GM18867 (cell line): ENCODE measurements around the gene AGXT.

Experiments used
- ATAC-seq: cut with Tn5 transposase; IDR thresholded peaks from one replicate; pipeline ENCODE4 v1.9.1; 2021; ENCODE audit warnings: mild to moderate bottlenecking, moderate library complexity; ENCODE audit not compliant: unreplicated experiment

Gene AGXT

DNA sequence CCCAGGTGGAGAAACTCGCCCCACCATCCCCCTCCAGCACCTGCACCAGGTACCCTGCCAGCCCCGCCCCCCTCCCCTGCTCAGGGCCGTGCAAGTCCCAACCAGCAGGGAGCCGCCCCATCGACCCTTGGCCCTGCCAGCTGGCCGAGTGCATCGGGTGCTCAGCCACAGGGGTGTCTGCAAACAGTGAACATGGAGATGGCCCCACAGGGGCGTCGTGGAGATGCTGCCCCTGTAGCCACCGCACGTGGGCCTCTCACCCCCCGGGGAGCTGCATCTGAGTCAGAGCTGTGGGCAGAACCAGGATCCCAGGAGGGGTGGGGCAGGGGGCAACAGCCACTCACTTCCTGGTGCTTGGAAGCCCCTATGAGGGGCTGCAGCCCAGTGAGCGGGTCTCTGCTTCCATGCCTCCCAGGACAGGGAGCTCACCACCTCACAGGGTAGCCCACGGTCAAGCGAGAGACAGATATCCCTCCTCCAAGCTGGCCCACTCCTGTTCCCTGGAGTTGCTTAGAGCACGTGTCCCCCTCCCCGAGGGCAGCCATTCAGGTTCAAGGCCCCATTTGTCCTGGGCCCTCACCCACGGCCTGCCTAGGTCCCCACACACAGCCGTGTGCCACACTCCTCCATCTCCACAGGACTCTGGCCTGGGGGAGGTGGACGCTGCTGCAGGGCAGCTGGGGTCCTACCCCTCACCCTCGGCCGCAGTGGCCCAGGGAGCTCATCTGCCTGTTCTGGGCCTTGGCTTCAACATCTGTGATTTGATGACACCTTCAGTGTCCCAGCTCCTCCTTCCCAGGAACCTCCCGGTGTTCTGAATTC is 28.5 kb downstream of the AGXT start:
- ATAC-seq = no peak

DNA sequence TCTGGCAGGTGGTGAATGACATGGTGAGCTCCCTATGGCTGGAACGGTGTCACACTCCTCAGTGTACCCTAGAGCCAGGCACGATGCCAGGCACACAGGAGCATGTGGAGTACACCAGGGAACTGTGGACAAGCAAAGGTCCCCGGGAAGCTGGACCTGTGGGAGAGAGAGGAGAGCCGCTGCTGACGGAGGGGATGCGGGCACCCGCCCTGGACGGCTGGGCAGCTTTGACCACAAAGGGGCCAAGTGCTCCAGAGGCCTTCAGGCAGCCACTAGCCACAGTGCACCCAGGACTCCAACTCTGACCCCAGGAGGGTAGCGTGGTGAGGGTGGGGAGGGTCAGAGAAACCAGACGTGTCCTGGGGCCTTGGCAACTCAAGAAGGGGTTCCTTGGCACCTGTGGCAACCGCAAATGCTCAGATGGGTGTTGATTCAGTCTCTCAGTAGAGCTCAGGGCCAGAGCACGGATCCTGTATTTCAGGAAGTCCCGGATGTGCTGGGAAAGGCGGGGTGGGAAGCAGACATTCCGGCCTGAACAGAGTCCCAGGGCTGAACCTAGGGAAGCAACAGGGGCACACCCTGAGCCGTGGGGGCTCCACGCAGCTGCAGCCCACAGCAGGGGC is 29.6 kb downstream of the AGXT start:
- ATAC-seq = no peak

DNA sequence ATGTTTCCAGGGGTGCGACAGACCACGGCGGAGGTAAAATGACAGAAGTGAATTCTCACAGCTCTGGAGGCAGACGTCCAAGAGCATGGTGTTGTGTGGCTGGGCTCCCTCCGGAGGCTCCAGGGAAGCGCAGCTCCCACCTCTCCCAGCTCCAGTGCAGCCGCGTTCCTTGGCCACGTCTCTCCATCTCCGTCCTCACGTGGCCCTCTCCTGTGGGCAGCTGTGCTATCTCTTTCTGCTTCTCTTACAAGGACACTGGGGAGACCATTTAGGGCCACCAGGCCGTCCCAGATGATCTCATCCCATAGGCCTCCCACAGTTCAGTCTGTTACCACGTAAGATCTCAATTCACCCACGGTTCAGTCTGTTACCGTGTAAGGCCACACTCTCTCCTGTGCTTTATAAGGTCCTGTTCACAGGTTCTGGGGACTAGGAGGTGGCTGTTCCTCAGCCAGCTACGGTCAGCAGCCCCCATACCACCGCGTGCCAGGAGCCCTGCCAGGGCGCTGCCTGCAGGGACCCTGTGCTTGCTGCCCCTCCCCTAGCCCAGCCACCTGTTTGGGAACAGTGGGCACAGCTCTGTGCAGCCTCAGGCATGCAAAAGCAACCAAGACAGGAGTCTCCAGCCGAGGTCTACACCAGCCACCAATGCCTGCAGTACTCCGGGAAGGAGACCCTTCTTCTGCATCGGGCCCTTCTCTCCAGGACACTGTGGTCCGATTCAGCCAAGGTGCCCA is 30.3 kb downstream of the AGXT start:
- no peak for ATAC-seq

DNA sequence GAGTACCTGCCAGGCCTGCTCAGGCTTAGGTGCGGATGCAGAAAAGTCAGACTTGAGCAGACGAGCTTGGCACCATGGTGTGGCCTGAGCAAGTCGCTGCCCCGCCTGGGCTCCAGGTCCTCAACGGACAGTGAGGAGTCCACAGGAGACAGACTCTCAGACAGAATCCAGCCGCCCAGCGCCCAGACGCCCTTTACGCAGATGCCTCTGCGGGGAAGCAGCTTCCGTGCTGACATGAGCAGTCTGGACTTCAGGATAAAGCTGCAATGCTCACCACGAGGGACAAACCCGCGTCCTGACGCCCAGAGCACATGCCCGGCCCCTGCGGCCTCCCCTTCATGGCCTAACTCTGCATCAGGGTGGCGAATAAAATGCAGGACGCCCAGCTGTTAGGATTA is 30.8 kb downstream of the AGXT start:
- no peak for ATAC-seq

DNA sequence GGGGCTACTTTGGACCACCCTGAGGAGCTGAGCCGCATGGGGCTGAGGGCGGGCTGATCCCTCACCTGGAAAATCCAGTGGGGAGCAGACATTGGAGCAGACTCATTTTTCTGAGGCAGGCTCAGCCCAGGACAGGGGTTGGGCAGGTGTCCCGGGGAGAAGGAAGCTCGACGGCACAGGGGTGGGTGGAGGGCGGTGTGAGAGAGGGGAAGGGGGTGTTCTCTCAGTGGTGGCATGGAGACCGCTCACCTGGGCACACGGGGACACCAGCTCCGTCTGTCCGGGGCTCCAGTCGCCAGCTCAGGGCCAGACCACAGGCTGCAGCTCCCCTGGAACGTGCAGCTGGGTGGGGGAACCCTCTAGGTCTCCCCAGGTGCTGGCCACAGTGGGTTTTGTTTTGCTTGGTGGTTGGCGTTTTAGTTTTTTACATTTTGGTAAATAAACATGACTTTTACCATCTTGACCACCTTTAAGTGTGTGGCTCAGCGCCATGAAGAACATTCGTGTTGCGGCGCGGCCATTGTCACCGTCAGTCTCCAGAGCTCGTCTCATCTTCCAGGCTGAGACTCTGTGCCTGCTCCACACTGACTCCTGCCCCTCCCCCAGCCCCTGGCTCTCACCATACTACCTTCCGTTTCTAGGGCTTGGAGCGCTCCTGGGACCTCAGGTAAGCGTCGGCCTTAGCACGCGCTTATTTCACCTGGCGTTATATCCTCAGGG is 31.7 kb downstream of the AGXT start:
- no peak for ATAC-seq

DNA sequence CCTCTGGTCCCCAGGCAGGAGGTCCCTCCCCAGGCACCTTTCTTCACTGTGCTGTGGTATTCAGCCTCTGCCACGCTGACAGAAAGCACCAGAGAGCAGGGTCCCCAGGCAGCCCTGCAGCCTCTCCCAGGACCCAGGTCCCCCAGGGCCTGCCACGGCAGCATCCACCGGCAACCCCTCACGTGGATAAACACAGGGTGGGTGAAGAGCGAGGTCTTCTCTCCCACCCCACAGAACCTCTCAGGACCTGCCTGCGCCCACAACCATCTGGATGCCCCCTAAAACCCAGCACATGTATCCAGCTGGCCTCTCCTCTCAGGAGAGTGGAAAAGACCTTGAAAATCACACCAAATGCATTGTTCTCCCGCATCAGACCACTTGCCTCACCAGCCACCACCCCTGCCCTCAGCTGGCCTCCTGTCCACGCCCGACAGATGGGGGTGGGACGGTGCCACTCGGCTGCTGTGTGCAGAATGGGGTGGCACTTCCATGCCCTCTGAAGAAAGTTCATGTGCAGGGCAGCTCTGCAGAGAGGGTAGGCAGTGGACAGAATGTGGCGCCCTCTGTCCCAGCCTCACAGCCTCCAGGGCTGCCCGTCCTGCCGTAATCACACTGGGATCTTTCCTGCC is 33.5 kb downstream of the AGXT start:
- ATAC-seq = no peak

DNA sequence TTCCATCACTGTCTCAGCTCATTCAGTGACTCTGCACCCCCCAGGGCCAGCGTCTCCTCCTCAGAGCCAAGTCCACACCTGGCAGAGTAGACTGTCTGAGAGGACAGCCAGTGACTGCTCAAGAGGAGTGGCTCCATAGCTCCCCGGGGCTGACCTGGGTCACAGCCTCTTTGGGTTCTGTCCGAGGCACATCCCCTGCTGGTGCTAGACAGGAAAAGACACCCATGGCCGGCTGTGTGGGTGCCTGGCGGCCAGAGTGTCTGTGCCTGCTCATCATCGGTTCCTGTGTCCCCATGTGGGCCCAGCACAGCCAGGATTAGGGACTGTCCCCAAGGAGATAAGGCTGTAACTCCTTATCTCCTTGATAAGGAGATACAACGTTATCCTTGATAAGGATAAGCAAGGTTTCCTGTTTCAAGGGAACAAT is 34.0 kb downstream of the AGXT start:
- ATAC-seq = no peak

DNA sequence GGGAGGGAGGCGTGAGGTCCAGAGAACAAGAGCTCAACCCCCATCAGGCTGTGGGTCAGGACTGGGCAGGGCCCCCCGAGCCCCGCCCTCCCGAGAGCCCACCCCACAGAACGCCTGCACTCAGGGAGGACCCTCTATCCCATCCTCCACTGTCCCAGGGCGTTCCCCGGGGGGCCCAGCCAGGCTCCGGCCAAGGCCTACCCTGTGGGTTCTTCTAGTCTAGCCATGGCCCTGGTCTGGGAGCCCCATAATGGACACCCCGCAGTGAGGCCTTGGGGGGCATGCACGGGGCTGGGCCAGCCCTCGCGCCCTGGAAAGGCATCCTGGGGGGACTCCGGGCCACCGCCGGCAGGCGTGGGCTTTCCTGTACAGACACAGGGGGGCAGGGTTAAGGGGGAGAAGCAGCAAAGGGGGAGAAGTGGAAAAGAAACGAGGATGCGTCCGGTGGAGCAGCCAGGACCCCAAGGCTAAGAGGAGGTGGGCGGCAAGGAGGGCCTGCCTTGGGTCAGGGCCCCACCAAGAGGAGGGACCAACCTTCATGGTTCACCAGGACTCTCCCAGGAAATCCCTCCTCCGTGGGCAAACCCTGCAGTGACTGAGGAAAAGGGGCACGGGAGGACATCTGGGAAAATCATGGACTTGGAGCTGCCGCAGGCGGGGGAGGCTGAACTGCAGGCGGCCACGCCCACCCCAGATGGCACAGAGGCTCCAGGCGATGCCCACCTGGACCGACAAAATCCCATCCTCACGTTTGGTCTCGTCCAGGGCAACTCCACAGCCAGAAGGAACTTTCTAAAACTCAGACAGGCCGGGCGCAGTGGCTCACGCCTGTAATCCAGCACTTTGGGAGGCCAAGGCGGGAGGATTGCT is 34.8 kb downstream of the AGXT start:
- no peak for ATAC-seq

DNA sequence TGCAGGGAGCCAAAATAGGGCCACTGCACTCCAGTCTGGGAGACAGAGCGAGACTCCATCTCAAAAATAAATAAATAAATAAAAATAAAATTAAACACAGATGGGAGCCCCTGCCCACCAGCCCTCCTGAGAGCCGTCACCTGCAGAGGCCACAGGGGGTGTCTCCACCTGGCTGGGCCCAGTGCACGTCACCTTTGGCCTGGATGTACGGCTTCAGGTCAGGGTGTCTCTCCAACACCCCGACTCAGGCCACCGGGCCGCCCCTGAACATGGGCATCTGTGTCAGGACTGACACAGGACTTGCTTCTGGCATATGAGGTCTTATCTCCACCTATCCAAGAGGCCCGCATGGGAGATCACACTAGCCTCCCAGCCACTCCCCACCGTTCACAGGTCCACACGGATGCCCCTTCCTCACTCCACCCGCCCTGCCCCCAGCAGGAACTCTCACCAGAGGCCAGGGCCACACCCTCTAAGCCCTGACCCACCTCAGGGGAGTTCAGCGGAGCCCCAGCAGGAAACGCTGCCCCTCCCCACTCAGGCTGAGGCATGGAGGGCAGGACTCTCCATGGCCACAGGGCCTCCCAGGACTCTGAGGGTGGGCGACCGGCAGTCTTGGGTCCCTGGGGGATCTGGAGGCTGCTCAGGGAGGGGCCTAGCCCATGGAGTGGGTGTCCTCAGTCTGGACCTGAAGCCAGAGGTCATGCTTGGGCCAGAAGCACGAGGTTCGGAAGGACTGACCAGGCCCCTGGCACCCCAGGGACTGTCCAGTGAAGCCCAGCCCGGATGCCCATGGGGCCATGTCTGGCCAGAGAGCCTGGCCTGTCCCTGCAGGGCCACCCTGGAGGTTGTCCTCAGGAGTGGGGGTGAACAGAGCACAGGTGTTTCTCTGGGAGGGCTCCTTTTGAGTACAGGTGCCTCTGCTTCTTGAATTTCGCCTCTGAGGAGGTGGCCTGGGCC is 35.9 kb downstream of the AGXT start:
- no peak for ATAC-seq

DNA sequence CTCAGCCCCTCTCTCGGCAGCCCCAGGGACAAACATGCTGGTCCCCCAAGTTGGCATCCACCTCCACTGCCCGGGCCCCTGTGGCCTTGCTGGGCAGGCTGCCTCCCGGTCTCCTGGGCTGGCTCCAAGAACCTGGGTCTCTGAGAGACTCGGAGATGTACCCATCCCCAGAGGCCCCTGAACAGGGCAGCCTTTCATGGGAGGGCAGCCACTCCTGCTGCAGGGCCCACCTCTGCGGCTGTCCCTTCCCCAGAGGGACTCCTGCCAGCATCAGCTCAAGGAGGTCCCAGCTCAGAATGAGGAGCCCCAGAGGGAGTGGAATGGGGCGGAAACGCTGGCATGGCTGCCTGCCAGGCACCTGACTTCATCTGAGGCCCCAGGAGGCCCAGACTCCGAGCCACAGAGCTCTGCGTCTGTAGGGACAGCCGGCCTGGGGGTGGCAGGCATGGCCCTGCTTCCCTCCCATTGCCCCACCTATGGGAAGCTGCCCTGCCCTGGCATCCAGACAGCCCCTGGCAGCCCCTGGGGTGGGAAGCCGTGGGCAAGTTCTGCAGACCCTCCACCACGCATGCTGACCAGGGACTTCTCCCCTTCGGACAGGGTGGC is 36.7 kb downstream of the AGXT start:
- ATAC-seq = no peak

DNA sequence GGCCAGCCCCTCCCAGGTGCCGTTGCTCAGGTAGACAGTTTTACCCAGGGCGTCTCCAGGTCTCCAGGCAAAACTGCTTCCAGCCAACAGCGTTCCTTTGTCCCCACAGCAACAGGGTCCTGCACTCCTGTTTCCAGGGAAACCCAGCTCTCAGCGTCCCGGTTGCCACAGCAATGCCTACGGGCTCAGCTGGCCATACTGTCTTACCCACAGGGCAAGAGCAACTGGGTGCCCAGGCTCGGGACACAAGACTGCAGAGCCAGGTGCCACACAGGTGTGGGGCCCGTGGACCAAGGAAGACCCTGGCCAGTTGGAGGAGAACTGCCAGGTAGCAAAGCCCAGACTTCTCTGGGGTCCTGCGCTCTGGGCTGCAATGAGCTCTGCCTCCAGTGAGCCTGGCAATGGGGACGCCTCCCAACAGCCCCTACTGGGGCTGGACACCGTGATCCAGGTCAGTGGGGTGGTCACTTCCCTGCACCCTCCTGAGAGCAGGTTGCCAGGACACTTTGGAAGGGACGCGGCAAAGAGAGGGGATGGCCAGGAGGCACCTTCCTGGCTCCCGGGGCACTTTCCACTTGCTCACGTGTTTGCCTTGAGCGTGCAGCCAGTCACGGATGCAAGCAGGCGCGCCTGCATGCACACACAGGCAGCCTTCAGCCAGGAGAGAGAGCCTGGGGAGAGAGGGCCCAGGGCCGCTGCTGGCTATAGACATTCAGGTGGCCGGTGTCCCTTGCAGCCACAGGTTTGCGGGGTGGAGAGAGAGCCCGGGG is 37.7 kb downstream of the AGXT start, which contains the start of gene CROCC2:
Gene CROCC2, plus strand, starts transcription at position 196 of the 770 bp plus-strand sequence. Its CDS starts 178 bp downstream, at position 374.
- ATAC-seq = no peak

DNA sequence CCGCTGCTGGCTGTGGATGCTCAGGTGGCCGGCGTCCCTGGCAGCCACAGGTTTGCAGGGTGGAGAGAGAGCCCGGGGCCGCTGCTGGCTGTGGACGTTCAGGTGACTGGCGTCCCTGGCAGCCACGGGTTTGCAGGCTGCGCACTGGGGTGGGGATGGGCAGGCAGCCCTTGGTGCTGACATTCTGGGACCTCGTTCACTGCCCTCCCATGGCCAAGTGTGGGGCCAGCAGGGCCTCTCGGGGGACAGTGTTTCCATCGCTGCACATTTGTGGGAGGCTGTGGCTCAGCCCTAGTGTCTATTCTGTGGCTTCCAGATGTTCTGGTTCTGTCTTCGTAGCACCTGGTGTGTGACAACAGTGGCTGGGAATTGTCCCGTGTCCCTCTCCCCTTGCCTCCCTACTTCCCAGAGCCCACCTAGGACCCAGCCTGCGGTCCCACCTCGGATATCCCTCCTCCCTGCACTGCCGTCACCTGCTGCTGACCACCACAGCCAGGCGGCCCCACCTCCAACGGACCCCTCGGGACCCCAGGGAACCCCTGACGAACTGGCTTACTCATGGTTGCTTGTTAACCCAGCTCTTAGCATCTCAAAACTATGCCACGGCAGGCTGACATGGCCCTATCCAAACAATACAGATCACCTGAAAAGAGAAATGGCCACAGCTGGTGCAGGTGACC is 38.4 kb downstream of the AGXT start:
- no peak for ATAC-seq

DNA sequence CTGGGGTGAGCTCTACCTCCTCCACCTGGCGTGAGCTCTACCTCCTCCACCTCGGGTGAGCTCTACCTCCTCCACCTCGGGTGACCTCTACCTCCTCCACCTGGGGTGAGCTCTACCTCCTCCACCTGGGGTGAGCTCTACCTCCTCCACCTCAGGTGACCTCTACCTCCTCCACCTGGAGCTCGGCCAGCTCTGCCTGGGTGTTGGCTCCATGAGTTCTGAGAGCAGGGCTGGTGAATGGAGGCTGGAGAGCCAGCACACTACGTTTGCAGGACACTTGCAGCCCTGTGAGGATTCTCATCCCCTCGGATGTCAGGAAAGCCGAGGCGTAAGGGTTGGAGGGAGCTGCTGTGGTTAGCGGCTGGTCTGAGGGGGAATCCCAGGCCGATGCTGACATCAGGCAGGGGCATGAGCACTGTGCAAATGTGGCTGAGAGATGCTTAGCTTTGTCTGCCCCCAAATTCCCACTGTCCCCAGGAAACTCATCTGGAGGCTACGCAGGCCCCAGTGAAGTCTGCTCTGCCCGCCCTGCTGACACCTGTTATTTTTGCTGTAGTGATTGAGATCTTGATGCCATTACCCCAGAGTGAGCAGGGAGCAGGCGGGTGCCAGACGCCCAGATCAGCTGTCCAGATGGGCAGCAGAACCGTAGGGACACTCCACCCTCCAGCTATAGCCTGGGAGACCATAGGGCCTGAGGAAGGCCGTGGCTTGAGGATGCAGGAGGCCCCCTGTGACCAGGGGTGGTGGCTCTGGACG is 40.8 kb downstream of the AGXT start:
- no peak for ATAC-seq

DNA sequence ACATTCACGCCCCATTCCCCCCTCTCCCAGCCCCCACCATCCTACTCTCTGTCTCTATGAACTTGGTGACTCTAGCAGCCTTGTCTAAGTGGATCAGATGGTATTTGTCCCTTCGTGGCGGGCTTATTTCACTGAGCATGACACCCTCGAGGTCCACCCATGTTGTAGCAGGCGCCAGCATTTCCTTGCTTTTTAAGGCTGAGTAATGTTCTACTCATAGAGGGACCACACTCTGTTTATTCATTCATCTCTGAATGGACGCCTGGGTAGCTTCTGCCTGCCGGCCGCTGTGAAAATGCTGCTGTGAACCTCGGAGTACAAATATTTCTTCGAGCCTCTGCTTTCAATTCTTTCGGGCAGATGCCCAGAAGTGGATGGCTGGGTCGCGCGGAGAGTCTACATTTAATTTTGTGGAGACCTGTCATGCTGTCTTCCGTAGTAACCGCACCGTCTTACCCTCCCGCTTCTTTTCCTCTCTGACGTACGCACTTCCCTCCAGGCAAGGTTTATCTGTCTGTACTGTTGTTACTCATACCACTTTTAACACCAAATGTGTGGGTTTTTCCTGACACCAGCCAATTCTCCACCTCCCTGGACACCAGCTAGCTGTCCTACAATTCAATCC is 43.1 kb downstream of the AGXT start:
- no peak for ATAC-seq
